ENCODE measurements around the gene GRHL1.

The GRHL1 gene

GRCh38 chr2:9972621-9973479 lies 21.4 kb downstream of the GRHL1 start:
- no peak for DNase-seq

GRCh38 chr2:9973690-9974089 lies 22.2 kb downstream of the GRHL1 start:
- DNase-seq = no peak

- DNase-seq = no peak
Measured at GRCh38 chr2:9974343-9974742, 22.9 kb downstream of the GRHL1 start.

GRCh38 chr2:9975328-9975727 lies 23.8 kb downstream of the GRHL1 start:
- DNase-seq = no peak

- DNase-seq = peak in 1 of 2 donors; percentile 29
Measured at GRCh38 chr2:9975805-9976447, 24.4 kb downstream of the GRHL1 start.

GRCh38 chr2:9979977-9980376 lies 28.5 kb downstream of the GRHL1 start:
- no peak for DNase-seq

- no peak for DNase-seq
Measured at GRCh38 chr2:9980520-9980919, 29.0 kb downstream of the GRHL1 start.

GRCh38 chr2:9981655-9982054 lies 30.2 kb downstream of the GRHL1 start:
- DNase-seq = no peak

GRCh38 chr2:9982248-9982647 lies 30.8 kb downstream of the GRHL1 start:
- DNase-seq = no peak

- DNase-seq = no peak
Measured at GRCh38 chr2:9982891-9983290, 31.4 kb downstream of the GRHL1 start.

- no peak for DNase-seq
Measured at GRCh38 chr2:9983401-9984216, 32.1 kb downstream of the GRHL1 start.

- no peak for DNase-seq
Measured at GRCh38 chr2:9984217-9984739, 32.8 kb downstream of the GRHL1 start.

GRCh38 chr2:9984871-9985480 lies 33.5 kb downstream of the GRHL1 start:
- no peak for DNase-seq

GRCh38 chr2:9985531-9986328 lies 34.2 kb downstream of the GRHL1 start:
- DNase-seq = no peak

- DNase-seq = no peak
Measured at GRCh38 chr2:9988320-9988719, 36.8 kb downstream of the GRHL1 start.

GRCh38 chr2:9990736-9991135 lies 39.2 kb downstream of the GRHL1 start:
- DNase-seq = no peak

GRCh38 chr2:9991221-9991620 lies 39.7 kb downstream of the GRHL1 start:
- no peak for DNase-seq

GRCh38 chr2:9991829-9992273 lies 40.4 kb downstream of the GRHL1 start:
- DNase-seq = no peak

GRCh38 chr2:9992427-9993187 lies 41.1 kb downstream of the GRHL1 start:
- DNase-seq = no peak

- DNase-seq = no peak
Measured at GRCh38 chr2:9993488-9994165, 42.1 kb downstream of the GRHL1 start.
